ENCODE data around the gene CDC37L1.
A peak's percentile ranks its signal among the peaks of the same experiment; 100 is the strongest.
"Not testable (repeated sequence)": the region's sequence is repeated elsewhere in the genome, so short reads cannot be mapped to it uniquely, and the experiment has no call there.

CDC37L1 gene

GRCh38 chr9:4679268-4680172 is at the start of gene CDC37L1:
Gene CDC37L1, plus strand, starts transcription at chr9:4679569. Its CDS starts 199 bp downstream, at chr9:4679768.
- H3K4me1 Mint-ChIP-seq (ENCODE audit: low read depth) = peaks cover 13% of the 10 kb centered on the region
- no peaks in the 10 kb centered on the region for H3K9me3 Mint-ChIP-seq
- H3K4me3 Mint-ChIP-seq = no peak within 1 kb of the TSS
- peaks cover 9% of the 10 kb centered on the region for H3K36me3 Mint-ChIP-seq (ENCODE audit: low read depth)
- DNase-seq = peak; percentile 100
- H3K27me3 Mint-ChIP-seq = no peaks in the 10 kb centered on the region
- H3K27ac Mint-ChIP-seq = no peak within 1 kb of the TSS

DNA sequence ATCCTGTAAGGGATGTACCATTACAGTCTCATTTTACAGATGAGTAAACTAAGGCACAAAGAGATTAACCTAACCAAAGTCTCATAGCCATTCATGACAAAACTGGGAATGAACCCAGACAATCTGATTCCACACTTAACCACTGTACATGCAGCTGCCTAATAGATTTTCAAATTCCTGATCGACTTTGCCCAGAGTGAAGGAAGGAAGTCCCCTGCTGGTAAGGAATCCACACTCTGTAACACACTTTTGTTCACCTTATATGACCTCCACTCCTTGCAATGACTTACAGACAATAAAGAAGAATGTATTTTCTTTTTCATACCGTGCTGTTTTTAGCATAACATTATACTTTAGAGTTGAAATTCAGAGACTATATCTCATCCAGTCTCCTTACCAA is 48.5 kb upstream of the CDC37L1 start:
- Mint-ChIP-seq H3K4me3 (no peak overlapping the region), H3K36me3 (ENCODE audit: low read depth) (no peaks in the 10 kb centered on the region), H3K27ac (no peak overlapping the region), H3K9me3 (no peaks in the 10 kb centered on the region), H3K27me3 (no peaks in the 10 kb centered on the region), H3K4me1 (ENCODE audit: low read depth) (peaks cover 3% of the 10 kb centered on the region)
- no peak for DNase-seq

DNA sequence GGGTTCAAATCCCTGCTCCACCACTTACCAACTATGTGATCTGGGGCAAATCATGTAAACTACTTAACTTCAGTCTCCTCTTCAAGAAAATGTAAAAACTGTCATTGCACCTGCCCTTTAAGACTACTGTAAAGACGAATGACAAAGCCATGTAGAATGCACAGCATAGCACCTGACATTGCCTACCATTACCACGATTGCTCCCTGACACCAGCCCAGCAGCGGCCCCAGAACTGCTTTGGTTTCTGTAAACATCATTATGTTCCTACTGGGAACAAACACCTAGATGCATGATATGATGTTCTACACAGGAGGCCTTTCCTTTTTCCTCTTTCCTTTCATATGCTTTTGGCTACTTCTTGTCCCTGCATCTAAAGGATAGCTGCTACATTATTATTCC is 40.4 kb upstream of the CDC37L1 start:
- H3K4me1 Mint-ChIP-seq (ENCODE audit: low read depth) = peaks cover 3% of the 10 kb centered on the region
- H3K4me3 Mint-ChIP-seq = no peak overlapping the region
- no peaks in the 10 kb centered on the region for H3K9me3 Mint-ChIP-seq
- H3K36me3 Mint-ChIP-seq (ENCODE audit: low read depth) = no peaks in the 10 kb centered on the region
- H3K27me3 Mint-ChIP-seq = no peaks in the 10 kb centered on the region
- H3K27ac Mint-ChIP-seq = no peak overlapping the region
- no peak for DNase-seq

DNA sequence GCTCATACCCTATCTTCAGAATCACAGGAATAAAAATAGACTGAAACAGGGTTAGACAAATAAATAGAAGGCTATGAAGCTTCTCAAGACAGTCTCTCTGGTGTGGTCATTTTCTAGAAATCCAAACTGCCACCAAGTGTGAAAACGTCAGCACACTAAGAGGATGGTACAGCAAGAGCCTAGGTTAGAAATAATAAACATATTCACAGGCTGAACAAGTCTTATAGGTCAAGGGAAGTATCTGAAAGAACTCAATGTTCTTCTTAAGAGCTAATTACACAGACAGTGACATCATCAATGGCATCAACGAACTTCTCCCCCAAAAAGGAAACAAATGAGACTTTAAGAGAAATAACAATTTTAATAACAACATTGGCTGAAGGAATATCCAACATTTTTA is 39.9 kb upstream of the CDC37L1 start:
- no peak for DNase-seq
- Mint-ChIP-seq H3K27ac (no peak overlapping the region), H3K9me3 (no peaks in the 10 kb centered on the region), H3K36me3 (ENCODE audit: low read depth) (no peaks in the 10 kb centered on the region), H3K4me3 (no peak overlapping the region), H3K4me1 (ENCODE audit: low read depth) (peaks cover 3% of the 10 kb centered on the region), H3K27me3 (no peaks in the 10 kb centered on the region)

DNA sequence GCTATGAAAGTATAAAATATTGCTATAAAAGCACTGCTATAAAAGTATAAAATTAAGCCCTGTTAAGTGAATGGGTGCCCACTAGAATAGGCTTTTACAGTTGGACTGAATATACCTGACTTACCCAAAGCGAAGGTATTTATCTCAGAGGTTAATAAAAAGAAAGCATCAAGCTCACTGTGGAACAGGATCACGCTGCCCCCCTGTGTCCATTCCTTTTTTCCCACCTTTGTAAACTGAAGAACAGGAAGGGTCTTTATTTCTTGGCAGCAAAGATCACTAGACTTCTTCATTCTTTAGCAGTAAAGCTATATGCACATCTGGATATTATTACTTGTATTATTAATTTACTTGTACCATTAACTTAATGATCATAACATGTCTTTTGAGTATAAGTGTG is 39.3 kb upstream of the CDC37L1 start:
- Mint-ChIP-seq H3K9me3 (no peaks in the 10 kb centered on the region), H3K27ac (no peak overlapping the region), H3K36me3 (ENCODE audit: low read depth) (no peaks in the 10 kb centered on the region), H3K27me3 (no peaks in the 10 kb centered on the region), H3K4me1 (ENCODE audit: low read depth) (peaks cover 6% of the 10 kb centered on the region), H3K4me3 (no peak overlapping the region)
- DNase-seq = peak; percentile 39

DNA sequence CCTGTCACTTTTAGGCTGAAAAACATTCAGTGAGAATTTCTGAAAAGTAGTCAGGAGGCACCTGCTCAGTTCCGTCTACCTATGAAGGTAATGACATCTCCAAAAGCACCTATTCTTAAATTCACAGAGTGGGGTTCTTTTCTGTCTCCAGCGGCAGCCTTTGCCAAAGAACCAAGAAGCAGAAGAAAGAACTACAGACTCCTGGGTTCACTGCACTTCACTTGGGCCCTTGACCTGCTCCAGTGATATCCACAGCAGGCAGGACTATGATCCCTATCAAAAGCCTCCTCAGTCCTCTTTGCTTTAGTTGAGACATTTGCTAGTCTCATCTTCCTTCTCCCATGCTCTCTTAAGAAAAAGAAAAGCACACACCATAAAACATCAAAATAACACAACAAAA is 37.0 kb upstream of the CDC37L1 start:
- H3K9me3 Mint-ChIP-seq = no peaks in the 10 kb centered on the region
- H3K4me1 Mint-ChIP-seq (ENCODE audit: low read depth) = peaks cover 6% of the 10 kb centered on the region
- H3K4me3 Mint-ChIP-seq = no peak overlapping the region
- no peaks in the 10 kb centered on the region for H3K27me3 Mint-ChIP-seq
- no peaks in the 10 kb centered on the region for H3K36me3 Mint-ChIP-seq (ENCODE audit: low read depth)
- no peak for DNase-seq
- H3K27ac Mint-ChIP-seq = no peak overlapping the region

- Mint-ChIP-seq H3K4me3 (no peak overlapping the region), H3K36me3 (ENCODE audit: low read depth) (no peaks in the 10 kb centered on the region), H3K9me3 (no peaks in the 10 kb centered on the region), H3K4me1 (ENCODE audit: low read depth) (peaks cover 9% of the 10 kb centered on the region), H3K27ac (no peak overlapping the region), H3K27me3 (no peaks in the 10 kb centered on the region)
- no peak for DNase-seq
Measured at GRCh38 chr9:4654084-4654483, 25.3 kb upstream of the CDC37L1 start.

GRCh38 chr9:4654538-4654937 is 24.8 kb upstream of the CDC37L1 start:
- Mint-ChIP-seq H3K4me3 (no peak overlapping the region), H3K36me3 (ENCODE audit: low read depth) (no peaks in the 10 kb centered on the region), H3K4me1 (ENCODE audit: low read depth) (peaks cover 9% of the 10 kb centered on the region), H3K9me3 (no peaks in the 10 kb centered on the region), H3K27me3 (no peaks in the 10 kb centered on the region), H3K27ac (no peak overlapping the region)
- DNase-seq = no peak

DNA sequence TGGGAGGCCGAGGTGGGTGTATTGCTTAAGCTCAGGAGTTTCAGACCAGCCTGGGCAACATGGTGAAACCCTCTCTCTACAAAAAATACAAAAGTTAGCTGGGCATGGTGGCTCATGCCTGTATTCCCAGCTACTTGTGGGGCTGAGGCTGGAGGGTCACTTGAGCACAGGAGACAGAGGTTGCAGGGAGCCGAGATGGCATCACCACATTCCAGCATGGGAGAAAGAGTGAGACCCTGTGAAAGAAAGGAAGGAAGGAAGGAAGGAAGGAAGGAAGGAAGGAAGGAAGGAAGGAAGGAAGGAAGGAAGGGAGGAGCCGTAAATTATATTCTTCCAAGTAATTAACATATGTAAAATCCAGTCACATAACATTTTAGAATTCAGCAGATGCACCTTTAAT is 23.2 kb upstream of the CDC37L1 start:
- not testable (repeated sequence) for DNase-seq; H3K36me3 Mint-ChIP-seq (ENCODE audit: low read depth); H3K27me3 Mint-ChIP-seq; H3K9me3 Mint-ChIP-seq; H3K27ac Mint-ChIP-seq; H3K4me3 Mint-ChIP-seq
- peaks cover 18% of the 10 kb centered on the region for H3K4me1 Mint-ChIP-seq (ENCODE audit: low read depth)

DNA sequence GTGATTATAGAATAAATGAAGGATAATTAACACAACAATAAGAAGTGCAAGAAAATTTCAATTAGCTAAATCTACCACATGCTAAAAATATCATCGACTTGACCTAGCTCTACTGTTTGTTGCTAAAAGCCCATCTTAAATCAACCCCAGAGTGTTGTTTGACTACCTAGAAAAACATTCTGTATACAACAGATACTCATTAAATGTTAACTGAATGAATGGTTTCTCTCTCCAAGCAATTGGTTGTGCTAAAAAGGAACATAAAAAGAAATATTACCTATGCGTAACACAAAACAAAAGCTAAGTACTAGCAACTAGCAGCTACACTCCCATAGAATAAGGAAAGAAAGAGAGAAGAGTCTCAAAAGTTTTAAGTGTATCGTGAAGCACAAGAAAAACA is 22.7 kb upstream of the CDC37L1 start:
- no peaks in the 10 kb centered on the region for H3K9me3 Mint-ChIP-seq
- H3K4me3 Mint-ChIP-seq = no peak overlapping the region
- no peaks in the 10 kb centered on the region for H3K27me3 Mint-ChIP-seq
- DNase-seq = no peak
- H3K27ac Mint-ChIP-seq = no peak overlapping the region
- peaks cover 22% of the 10 kb centered on the region for H3K4me1 Mint-ChIP-seq (ENCODE audit: low read depth)
- H3K36me3 Mint-ChIP-seq (ENCODE audit: low read depth) = no peaks in the 10 kb centered on the region

DNA sequence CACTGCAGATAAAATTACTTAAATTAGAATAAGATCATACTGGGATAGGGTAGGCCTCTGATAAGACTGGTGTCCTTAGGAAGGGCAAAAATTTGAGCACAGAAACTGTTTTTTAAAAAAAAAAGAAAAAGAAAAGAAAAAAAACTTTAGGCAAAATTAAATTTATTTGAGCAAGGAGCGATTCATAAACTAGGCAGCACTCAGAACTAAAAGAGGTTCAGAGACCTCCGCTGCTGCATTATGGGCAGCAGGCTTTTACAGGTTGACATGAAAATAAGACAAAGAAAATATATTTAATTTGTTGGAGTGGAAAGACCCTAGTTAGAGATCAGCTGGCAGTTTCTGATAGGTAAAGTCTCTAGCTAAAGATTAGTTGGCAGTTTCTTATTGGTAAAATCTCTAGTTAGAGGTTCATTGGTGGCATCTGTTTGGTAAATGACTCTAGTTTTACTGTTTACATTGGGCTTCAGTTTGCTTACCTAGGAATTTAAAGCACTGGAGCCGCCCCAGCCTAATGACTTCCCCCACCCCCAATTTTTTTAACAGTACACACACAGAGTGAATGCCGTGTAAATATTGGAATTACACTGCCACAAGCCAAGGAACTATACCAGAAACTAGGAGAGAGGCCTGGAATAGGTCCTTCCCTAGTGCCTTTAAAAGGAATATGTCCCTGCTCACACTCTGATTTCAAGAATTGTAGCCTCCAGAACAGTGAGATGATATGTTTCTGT is 21.8 kb upstream of the CDC37L1 start:
- no peak overlapping the region for H3K4me3 Mint-ChIP-seq
- no peak overlapping the region for H3K27ac Mint-ChIP-seq
- no peak for DNase-seq
- no peaks in the 10 kb centered on the region for H3K27me3 Mint-ChIP-seq
- no peaks in the 10 kb centered on the region for H3K9me3 Mint-ChIP-seq
- H3K36me3 Mint-ChIP-seq (ENCODE audit: low read depth) = peaks cover 2% of the 10 kb centered on the region
- peaks cover 27% of the 10 kb centered on the region for H3K4me1 Mint-ChIP-seq (ENCODE audit: low read depth)

- DNase-seq; H3K9me3 Mint-ChIP-seq; H3K36me3 Mint-ChIP-seq (ENCODE audit: low read depth); H3K4me3 Mint-ChIP-seq; H3K27me3 Mint-ChIP-seq; H3K27ac Mint-ChIP-seq: not testable (repeated sequence)
- peaks cover 49% of the 10 kb centered on the region for H3K4me1 Mint-ChIP-seq (ENCODE audit: low read depth)
Measured at GRCh38 chr9:4660665-4661064, 18.7 kb upstream of the CDC37L1 start.

GRCh38 chr9:4661165-4661564 is 18.2 kb upstream of the CDC37L1 start:
- Mint-ChIP-seq H3K36me3 (ENCODE audit: low read depth) (peaks cover 2% of the 10 kb centered on the region), H3K4me1 (ENCODE audit: low read depth) (peaks cover 54% of the 10 kb centered on the region), H3K27me3 (no peaks in the 10 kb centered on the region), H3K4me3 (peak overlapping the region; percentile 89), H3K27ac (peak overlapping the region; percentile 90), H3K9me3 (no peaks in the 10 kb centered on the region)
- no peak for DNase-seq

GRCh38 chr9:4661611-4662010 is 17.8 kb upstream of the CDC37L1 start:
- no peaks in the 10 kb centered on the region for H3K9me3 Mint-ChIP-seq

More at GRCh38 chr9:4661611-4662010, 17.8 kb upstream of the CDC37L1 start:
- H3K27me3 Mint-ChIP-seq = no peaks in the 10 kb centered on the region
- peaks cover 2% of the 10 kb centered on the region for H3K36me3 Mint-ChIP-seq (ENCODE audit: low read depth)
- H3K4me1 Mint-ChIP-seq (ENCODE audit: low read depth) = peaks cover 58% of the 10 kb centered on the region
- peak overlapping the region; percentile 90 for H3K27ac Mint-ChIP-seq
- DNase-seq = no peak
- H3K4me3 Mint-ChIP-seq = peak overlapping the region; percentile 89

Measured in activated T-cell treated with anti-CD3 and anti-CD28 coated beads, Interleukin-2, amount 50 U/mL, for 24 hours (primary cell).